CD4-positive, alpha-beta T cell (primary cell): ENCODE results near the gene VN1R5. TPM values are rescaled to one million over a fixed set of nuclear protein-coding genes. Genes with fewer than 3 reads are reported as not detected.
"Not testable (repeated sequence)": the region's sequence is repeated elsewhere in the genome, so short reads cannot be mapped to it uniquely, and the experiment has no call there.

Source experiments
- ATAC-seq: fragments of 200-7000 bp; cut with Tn5 transposase; one replicate; pipeline ENCODE4 v1.10.0; 2022; ENCODE audit warnings: mild to moderate bottlenecking; ENCODE audit not compliant: poor library complexity
- CTCF ChIA-PET: fragments of 350-600 bp; sonication (Branson Sonifier 250); formaldehyde crosslinking; loops from one replicate; lab custom pipeline; 2021; ENCODE audit warnings: antibody characterized with exemption, inconsistent platforms; lab: Charles Lee
- POLR2A ChIA-PET: fragments of 350-600 bp; sonication (Branson Sonifier 250); formaldehyde crosslinking; loops from one replicate; lab custom pipeline; 2021; ENCODE audit warnings: antibody characterized with exemption, inconsistent platforms; lab: Charles Lee
- DNase-seq, 14 experiments: peaks; one replicate each; pipeline ENCODE4 v3.0.0-alpha.2; 2013 to 2020; ENCODE audit warnings: mixed read lengths in 2 of 14
- H3K27ac ChIP-seq, 2 donors: one replicate each; pipeline versions ENCODE4 v1.5.1 to v1.7.0; 2013; ENCODE audit warnings: low read length in 2 of 2, low read depth in 1 of 2, mild to moderate bottlenecking in 1 of 2
- H3K27me3 ChIP-seq, 2 experiments: 1 replicate in 1 of 2; 2 replicates in 1 of 2; pipeline versions ENCODE4 v1.6.1 to v1.7.0; 2013; ENCODE audit warnings: low read length in 2 of 2, control low read depth in 1 of 2, mild to moderate bottlenecking in 1 of 2, moderate library complexity in 1 of 2; ENCODE audit not compliant: insufficient read depth in 2 of 2, control insufficient read depth in 1 of 2
- H3K36me3 ChIP-seq: one replicate; pipeline ENCODE4 v1.6.1; 2013; ENCODE audit warnings: low read length, control low read depth; ENCODE audit not compliant: insufficient read depth
- H3K4me1 ChIP-seq: one replicate; pipeline ENCODE4 v1.6.1; 2013; ENCODE audit warnings: low read length, control low read depth; ENCODE audit not compliant: insufficient read depth
- H3K4me3 ChIP-seq: one replicate; pipeline ENCODE4 v1.5.1; 2013; ENCODE audit warnings: mild to moderate bottlenecking, low read length, moderate library complexity
- H3K9me3 ChIP-seq, 2 experiments: 1 replicate in 1 of 2; 2 replicates in 1 of 2; pipeline versions ENCODE4 v1.6.1 to v1.7.0; 2013; ENCODE audit warnings: low read length in 2 of 2, mild to moderate bottlenecking in 2 of 2, control low read depth in 1 of 2, moderate library complexity in 1 of 2; ENCODE audit not compliant: control insufficient read depth in 1 of 2, insufficient read depth in 1 of 2
- H3K27ac Mint-ChIP-seq: one replicate; pipeline ENCODE4 v1.8.0; 2020; ENCODE audit warnings: mixed read lengths
- H3K27me3 Mint-ChIP-seq: one replicate; pipeline ENCODE4 v1.8.0; 2021; ENCODE audit warnings: mixed read lengths
- H3K36me3 Mint-ChIP-seq: one replicate; pipeline ENCODE4 v1.8.0; 2021; ENCODE audit warnings: low read depth, mixed read lengths
- H3K4me1 Mint-ChIP-seq: one replicate; pipeline ENCODE4 v1.8.0; 2021; ENCODE audit warnings: low read depth, mixed read lengths
- H3K4me3 Mint-ChIP-seq: one replicate; pipeline ENCODE4 v1.8.0; 2020; ENCODE audit warnings: mild to moderate bottlenecking, mixed read lengths
- H3K9me3 Mint-ChIP-seq: one replicate; pipeline ENCODE4 v1.8.0; 2020; ENCODE audit warnings: mixed read lengths
- CTCF ChIP-seq: fragments of 200-600 bp; IDR thresholded peaks from one replicate; pipeline ENCODE4 v1.8.0; 2022; ENCODE audit warnings: antibody characterized with exemption, mild to moderate bottlenecking
- intact Hi-C, 2 experiments: fragments of 100-400 bp; cut with DNase I in 1 of 2; cut with micrococcal nuclease in 1 of 2; formaldehyde crosslinking; loops; one replicate each; pipeline versions ENCODE4 v1.15.1 to v1.9.0; 2023 to 2025; cut with DNase I, micrococcal nuclease
- total RNA-seq, 174 experiments: library from RNA in 2 of 174; stranded (reverse) in 2 of 174; gene quantifications; one replicate each; pipeline ENCODE4 v1.2.3 and lab custom pipeline; 2021 to 2026

VN1R5 gene
- total RNA-seq, 2 experiments from 2014 or later: not detected

GRCh38 chr1:247212627-247213617 is 43.0 kb upstream of the VN1R5 start:
- no peaks in the 10 kb centered on the region for H3K27me3 ChIP-seq
- Mint-ChIP-seq H3K4me1 (peaks cover 57% of the 10 kb centered on the region), H3K9me3 (no peaks in the 10 kb centered on the region), H3K27ac (peak overlapping the region; percentile 79), H3K27me3 (no peaks in the 10 kb centered on the region), H3K4me3 (peak overlapping the region; percentile 35), H3K36me3 (peaks cover 25% of the 10 kb centered on the region)
- H3K9me3 ChIP-seq: no peaks in the 10 kb centered on the region
- no peak overlapping the region for H3K4me3 ChIP-seq
- ChIA-PET POLR2A (no interaction called here), CTCF (no interaction called here)
- DNase-seq (no peak), ATAC-seq (no peak)
- TF ChIP-seq CTCF: no peak
- H3K36me3 ChIP-seq: peaks cover 2% of the 10 kb centered on the region
- no peak overlapping the region for H3K27ac ChIP-seq
- peaks cover 29% of the 10 kb centered on the region for H3K4me1 ChIP-seq
- intact Hi-C loops: loop anchor here (5.0 to 10.0 kb wide), 5 partner anchors 36 to 281 kb away; partner anchors contain the start of genes ZNF669 (in 2 of the 2), AHCTF1 (in 1 of the 2) and ZNF496 (in 1 of the 2)

- Mint-ChIP-seq H3K27ac (no peak overlapping the region), H3K4me3 (peak overlapping the region; percentile 27), H3K4me1 (peaks cover 25% of the 10 kb centered on the region), H3K36me3 (no peaks in the 10 kb centered on the region), H3K27me3 (peaks cover under 1% of the 10 kb centered on the region), H3K9me3 (no peaks in the 10 kb centered on the region)
- H3K4me3 ChIP-seq: no peak overlapping the region
- DNase-seq (no peak), ATAC-seq (no peak)
- intact Hi-C loops: loop anchor here in 1 of 2 experiments (10.0 kb wide), 1 partner anchor 111 kb away; the partner anchor contains the start of gene ZNF669
- POLR2A ChIA-PET: interaction anchor here (0.7 kb wide), 1 partner anchor 107 kb away, joined by 4 read pairs; no protein-coding TSS in a partner anchor
- no peaks in the 10 kb centered on the region for H3K9me3 ChIP-seq
- no peak overlapping the region for H3K27ac ChIP-seq
- H3K27me3 ChIP-seq: no peaks in the 10 kb centered on the region
- H3K4me1 ChIP-seq: peaks cover 6% of the 10 kb centered on the region
- no peak for TF ChIP-seq CTCF
- no peaks in the 10 kb centered on the region for H3K36me3 ChIP-seq
- CTCF ChIA-PET: no interaction called here
Observed at GRCh38 chr1:247216261-247216660, 39.6 kb upstream of the VN1R5 start.

GRCh38 chr1:247218121-247218651 is 37.7 kb upstream of the VN1R5 start:
- TF ChIP-seq CTCF: no peak
- Mint-ChIP-seq H3K27ac (no peak overlapping the region), H3K27me3 (peaks cover 13% of the 10 kb centered on the region), H3K4me1 (peaks cover 5% of the 10 kb centered on the region), H3K4me3 (no peak overlapping the region), H3K36me3 (no peaks in the 10 kb centered on the region), H3K9me3 (no peaks in the 10 kb centered on the region)
- Histone ChIP-seq H3K4me3 (no peak overlapping the region), H3K4me1 (no peaks in the 10 kb centered on the region), H3K27me3 (no peaks in the 10 kb centered on the region), H3K9me3 (no peaks in the 10 kb centered on the region), H3K27ac (no peak overlapping the region), H3K36me3 (no peaks in the 10 kb centered on the region)
- ATAC-seq (no peak), DNase-seq (no peak)
- ChIA-PET CTCF (no interaction called here), POLR2A (no interaction called here)
- intact Hi-C loops: loop anchor here in 1 of 2 experiments (10.0 kb wide), 1 partner anchor 113 kb away; the partner anchor contains the start of gene ZNF669

GRCh38 chr1:247220280-247220679 is 35.6 kb upstream of the VN1R5 start:
- H3K27ac Mint-ChIP-seq, H3K9me3 ChIP-seq, POLR2A ChIA-PET, H3K4me3 ChIP-seq, H3K27ac ChIP-seq, intact Hi-C loops, H3K4me1 ChIP-seq, H3K36me3 ChIP-seq, H3K4me1 Mint-ChIP-seq, H3K36me3 Mint-ChIP-seq, ATAC-seq, DNase-seq, CTCF ChIA-PET, H3K4me3 Mint-ChIP-seq, H3K27me3 ChIP-seq, H3K9me3 Mint-ChIP-seq: not testable (repeated sequence)
- peaks cover 23% of the 10 kb centered on the region for H3K27me3 Mint-ChIP-seq
